Uterus (tissue), 2 donors: ENCODE measurements around the gene CCDC69.

ENCODE experiments used
- POLR2A ChIP-seq, 2 donors: fragments of 450-650 bp; IDR thresholded peaks; one replicate each; pipeline ENCODE4 v1.6.1; 2016; ENCODE audit warnings: antibody characterized with exemption in 2 of 2, mild to moderate bottlenecking in 1 of 2, moderate library complexity in 1 of 2
- TF ChIP-seq, protein P1 (sequence below), 4 experiments: fragments of 200-600 bp in 2 of 4; fragments of 450-650 bp in 2 of 4; sonication (generic) in 2 of 4; IDR thresholded peaks; one replicate each; pipeline ENCODE4 v1.5.1; 2016 to 2019; ENCODE audit warnings: antibody characterized with exemption in 4 of 4, mild to moderate bottlenecking in 2 of 4, moderate library complexity in 1 of 4

DNA sequence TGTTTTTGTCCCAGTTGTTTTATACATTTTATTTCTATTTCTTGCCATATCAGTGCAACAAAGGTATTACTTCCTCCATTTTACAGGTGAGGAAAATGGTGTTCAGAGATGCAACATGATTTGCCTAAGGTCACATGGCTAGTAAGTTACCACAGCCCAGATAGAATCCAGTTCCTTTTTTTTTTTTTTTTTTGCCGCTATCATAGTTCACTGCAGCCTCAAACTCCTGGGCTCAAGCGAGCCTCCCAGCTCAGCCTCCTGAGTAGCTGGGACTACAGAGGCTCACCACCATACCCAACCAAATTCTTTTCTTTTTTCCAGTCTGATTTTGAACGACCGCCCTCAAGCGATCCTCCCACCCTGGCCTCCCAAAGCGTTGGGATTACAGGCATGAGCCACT lies 480 bp upstream of the CCDC69 start:
- TF ChIP-seq POLR2A (IDR thresholded peaks at IDR 0.05): no peak
- TF ChIP-seq, protein P1, sequence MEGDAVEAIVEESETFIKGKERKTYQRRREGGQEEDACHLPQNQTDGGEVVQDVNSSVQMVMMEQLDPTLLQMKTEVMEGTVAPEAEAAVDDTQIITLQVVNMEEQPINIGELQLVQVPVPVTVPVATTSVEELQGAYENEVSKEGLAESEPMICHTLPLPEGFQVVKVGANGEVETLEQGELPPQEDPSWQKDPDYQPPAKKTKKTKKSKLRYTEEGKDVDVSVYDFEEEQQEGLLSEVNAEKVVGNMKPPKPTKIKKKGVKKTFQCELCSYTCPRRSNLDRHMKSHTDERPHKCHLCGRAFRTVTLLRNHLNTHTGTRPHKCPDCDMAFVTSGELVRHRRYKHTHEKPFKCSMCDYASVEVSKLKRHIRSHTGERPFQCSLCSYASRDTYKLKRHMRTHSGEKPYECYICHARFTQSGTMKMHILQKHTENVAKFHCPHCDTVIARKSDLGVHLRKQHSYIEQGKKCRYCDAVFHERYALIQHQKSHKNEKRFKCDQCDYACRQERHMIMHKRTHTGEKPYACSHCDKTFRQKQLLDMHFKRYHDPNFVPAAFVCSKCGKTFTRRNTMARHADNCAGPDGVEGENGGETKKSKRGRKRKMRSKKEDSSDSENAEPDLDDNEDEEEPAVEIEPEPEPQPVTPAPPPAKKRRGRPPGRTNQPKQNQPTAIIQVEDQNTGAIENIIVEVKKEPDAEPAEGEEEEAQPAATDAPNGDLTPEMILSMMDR (IDR thresholded peaks at IDR 0.05): no peak
